ENCODE data around the gene PPP1R1B. TPM values are rescaled to one million over a fixed set of nuclear protein-coding genes. Genes with fewer than 3 reads are reported as not detected.

Gene PPP1R1B
- total and polyA plus RNA-seq, 9 of the 15 experiments (the other 6 are each of a cell fraction or from before 2014, with no cell fraction given), result 0.07 to 0.18 (median 0.10) TPM; not detected in 4

DNA sequence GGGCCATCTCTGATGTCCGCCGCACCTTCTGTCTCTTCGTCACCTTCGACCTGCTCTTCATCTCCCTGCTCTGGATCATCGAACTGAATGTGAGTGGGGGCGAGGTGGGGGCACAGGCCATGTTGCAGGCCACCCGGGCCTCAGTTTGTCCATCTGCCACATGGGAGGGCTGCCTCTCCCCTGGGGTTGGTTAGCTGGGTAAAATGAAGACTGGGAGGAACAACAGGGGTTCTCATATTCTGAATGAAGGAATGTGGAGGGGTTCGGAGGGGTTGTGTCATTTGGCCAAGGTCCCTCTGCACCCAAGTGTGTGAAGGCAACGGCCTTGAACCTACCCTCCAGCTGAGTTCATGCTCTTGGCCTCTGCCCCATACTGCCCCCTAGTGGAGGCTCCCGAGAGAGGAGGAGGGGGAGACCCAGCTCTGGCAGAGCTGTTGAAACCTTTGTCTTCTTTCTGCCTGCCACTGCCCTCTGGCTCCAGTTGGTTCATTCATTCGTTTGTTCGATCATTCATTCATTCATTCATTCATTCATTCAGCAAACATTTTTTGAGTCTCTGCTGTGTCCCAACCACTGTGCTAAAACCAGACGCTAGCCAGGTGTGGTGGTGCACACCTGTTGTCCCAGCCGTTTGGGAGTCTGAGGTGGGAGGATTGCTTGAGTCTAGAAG, 27.0 kb downstream of the PPP1R1B start (continued):
- TF ChIP-seq, protein P1, sequence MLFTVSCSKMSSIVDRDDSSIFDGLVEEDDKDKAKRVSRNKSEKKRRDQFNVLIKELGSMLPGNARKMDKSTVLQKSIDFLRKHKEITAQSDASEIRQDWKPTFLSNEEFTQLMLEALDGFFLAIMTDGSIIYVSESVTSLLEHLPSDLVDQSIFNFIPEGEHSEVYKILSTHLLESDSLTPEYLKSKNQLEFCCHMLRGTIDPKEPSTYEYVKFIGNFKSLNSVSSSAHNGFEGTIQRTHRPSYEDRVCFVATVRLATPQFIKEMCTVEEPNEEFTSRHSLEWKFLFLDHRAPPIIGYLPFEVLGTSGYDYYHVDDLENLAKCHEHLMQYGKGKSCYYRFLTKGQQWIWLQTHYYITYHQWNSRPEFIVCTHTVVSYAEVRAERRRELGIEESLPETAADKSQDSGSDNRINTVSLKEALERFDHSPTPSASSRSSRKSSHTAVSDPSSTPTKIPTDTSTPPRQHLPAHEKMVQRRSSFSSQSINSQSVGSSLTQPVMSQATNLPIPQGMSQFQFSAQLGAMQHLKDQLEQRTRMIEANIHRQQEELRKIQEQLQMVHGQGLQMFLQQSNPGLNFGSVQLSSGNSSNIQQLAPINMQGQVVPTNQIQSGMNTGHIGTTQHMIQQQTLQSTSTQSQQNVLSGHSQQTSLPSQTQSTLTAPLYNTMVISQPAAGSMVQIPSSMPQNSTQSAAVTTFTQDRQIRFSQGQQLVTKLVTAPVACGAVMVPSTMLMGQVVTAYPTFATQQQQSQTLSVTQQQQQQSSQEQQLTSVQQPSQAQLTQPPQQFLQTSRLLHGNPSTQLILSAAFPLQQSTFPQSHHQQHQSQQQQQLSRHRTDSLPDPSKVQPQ (CRISPR knock-in tag; IDR thresholded peaks at IDR 0.05; ENCODE audit: borderline replicate concordance), result no peak
- TF ChIP-seq TGIF2 (CRISPR knock-in tag; IDR thresholded peaks at IDR 0.05) (no peak), ESRRB (CRISPR knock-in tag; IDR thresholded peaks at IDR 0.05; ENCODE audit: borderline replicate concordance) (no peak), ARID2 (IDR thresholded peaks at IDR 0.05) (no peak; the same call in 1 of the 2 replicates), ZNF699 (CRISPR knock-in tag; IDR thresholded peaks at IDR 0.05; ENCODE audit: insufficient replicate concordance) (no peak), ATF1 (CRISPR knock-in tag; IDR thresholded peaks at IDR 0.05) (no peak), ATF1 (tag; IDR thresholded peaks at IDR 0.05) (no peak), ZNF3 (CRISPR knock-in tag; IDR thresholded peaks at IDR 0.05) (no peak), ESRRA (IDR thresholded peaks at IDR 0.05; ENCODE audit: borderline replicate concordance, low read depth) (peak; percentile 56)
- TF ChIP-seq, protein P2, sequence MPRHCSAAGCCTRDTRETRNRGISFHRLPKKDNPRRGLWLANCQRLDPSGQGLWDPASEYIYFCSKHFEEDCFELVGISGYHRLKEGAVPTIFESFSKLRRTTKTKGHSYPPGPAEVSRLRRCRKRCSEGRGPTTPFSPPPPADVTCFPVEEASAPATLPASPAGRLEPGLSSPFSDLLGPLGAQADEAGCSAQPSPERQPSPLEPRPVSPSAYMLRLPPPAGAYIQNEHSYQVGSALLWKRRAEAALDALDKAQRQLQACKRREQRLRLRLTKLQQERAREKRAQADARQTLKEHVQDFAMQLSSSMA (CRISPR knock-in tag; IDR thresholded peaks at IDR 0.05), result no peak
- TF ChIP-seq, protein P3, sequence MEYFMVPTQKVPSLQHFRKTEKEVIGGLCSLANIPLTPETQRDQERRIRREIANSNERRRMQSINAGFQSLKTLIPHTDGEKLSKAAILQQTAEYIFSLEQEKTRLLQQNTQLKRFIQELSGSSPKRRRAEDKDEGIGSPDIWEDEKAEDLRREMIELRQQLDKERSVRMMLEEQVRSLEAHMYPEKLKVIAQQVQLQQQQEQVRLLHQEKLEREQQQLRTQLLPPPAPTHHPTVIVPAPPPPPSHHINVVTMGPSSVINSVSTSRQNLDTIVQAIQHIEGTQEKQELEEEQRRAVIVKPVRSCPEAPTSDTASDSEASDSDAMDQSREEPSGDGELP (CRISPR knock-in tag; IDR thresholded peaks at IDR 0.05; ENCODE audit: borderline replicate concordance), result peak; percentile 82
- TF ChIP-seq, protein P4, sequence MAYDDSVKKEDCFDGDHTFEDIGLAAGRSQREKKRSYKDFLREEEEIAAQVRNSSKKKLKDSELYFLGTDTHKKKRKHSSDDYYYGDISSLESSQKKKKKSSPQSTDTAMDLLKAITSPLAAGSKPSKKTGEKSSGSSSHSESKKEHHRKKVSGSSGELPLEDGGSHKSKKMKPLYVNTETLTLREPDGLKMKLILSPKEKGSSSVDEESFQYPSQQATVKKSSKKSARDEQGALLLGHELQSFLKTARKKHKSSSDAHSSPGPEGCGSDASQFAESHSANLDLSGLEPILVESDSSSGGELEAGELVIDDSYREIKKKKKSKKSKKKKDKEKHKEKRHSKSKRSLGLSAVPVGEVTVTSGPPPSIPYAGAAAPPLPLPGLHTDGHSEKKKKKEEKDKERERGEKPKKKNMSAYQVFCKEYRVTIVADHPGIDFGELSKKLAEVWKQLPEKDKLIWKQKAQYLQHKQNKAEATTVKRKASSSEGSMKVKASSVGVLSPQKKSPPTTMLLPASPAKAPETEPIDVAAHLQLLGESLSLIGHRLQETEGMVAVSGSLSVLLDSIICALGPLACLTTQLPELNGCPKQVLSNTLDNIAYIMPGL (CRISPR knock-in tag; IDR thresholded peaks at IDR 0.05), result no peak
- TF ChIP-seq, protein P5, sequence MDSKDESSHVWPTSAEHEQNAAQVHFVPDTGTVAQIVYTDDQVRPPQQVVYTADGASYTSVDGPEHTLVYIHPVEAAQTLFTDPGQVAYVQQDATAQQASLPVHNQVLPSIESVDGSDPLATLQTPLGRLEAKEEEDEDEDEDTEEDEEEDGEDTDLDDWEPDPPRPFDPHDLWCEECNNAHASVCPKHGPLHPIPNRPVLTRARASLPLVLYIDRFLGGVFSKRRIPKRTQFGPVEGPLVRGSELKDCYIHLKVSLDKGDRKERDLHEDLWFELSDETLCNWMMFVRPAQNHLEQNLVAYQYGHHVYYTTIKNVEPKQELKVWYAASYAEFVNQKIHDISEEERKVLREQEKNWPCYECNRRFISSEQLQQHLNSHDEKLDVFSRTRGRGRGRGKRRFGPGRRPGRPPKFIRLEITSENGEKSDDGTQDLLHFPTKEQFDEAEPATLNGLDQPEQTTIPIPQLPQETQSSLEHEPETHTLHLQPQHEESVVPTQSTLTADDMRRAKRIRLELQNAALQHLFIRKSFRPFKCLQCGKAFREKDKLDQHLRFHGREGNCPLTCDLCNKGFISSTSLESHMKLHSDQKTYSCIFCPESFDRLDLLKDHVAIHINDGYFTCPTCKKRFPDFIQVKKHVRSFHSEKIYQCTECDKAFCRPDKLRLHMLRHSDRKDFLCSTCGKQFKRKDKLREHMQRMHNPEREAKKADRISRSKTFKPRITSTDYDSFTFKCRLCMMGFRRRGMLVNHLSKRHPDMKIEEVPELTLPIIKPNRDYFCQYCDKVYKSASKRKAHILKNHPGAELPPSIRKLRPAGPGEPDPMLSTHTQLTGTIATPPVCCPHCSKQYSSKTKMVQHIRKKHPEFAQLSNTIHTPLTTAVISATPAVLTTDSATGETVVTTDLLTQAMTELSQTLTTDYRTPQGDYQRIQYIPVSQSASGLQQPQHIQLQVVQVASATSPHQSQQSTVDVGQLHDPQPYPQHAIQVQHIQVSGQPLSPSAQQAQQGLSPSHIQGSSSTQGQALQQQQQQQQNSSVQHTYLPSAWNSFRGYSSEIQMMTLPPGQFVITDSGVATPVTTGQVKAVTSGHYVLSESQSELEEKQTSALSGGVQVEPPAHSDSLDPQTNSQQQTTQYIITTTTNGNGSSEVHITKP (IDR thresholded peaks at IDR 0.05; ENCODE audit: partially characterized antibody), result no peak
- TF ChIP-seq, protein P6, sequence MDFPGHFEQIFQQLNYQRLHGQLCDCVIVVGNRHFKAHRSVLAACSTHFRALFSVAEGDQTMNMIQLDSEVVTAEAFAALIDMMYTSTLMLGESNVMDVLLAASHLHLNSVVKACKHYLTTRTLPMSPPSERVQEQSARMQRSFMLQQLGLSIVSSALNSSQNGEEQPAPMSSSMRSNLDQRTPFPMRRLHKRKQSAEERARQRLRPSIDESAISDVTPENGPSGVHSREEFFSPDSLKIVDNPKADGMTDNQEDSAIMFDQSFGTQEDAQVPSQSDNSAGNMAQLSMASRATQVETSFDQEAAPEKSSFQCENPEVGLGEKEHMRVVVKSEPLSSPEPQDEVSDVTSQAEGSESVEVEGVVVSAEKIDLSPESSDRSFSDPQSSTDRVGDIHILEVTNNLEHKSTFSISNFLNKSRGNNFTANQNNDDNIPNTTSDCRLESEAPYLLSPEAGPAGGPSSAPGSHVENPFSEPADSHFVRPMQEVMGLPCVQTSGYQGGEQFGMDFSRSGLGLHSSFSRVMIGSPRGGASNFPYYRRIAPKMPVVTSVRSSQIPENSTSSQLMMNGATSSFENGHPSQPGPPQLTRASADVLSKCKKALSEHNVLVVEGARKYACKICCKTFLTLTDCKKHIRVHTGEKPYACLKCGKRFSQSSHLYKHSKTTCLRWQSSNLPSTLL (IDR thresholded peaks at IDR 0.05), result no peak
